NCI-H1092 treated with DMSO at 0.1 percent for 48 hours (cell line): ENCODE measurements around the gene CD9.

ENCODE experiments used
- DNase-seq: peaks from one replicate; lab custom pipeline; 2025; lab: John Stamatoyannopoulos, UW

The CD9 gene

DNA sequence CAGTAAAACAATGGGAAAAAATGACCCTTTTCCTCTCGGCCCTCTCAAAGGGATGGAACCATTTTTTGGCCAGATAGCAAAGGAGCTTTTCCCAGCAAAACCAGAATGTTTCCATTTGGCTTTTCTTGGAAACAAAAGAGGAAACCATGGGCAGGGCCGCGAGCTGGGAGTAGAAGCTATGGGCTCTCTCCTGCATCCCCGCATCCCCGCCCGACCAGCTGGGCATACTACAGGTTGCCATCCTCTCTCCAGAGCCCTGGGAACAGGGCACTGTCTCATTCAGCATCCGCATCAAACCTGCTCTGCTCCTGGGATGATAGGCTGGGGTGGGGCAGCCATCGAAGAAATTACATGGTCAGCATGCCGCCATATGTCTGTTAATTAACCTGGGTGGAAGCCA is 20.9 kb downstream of the CD9 start:
- DNase-seq: no peak

DNA sequence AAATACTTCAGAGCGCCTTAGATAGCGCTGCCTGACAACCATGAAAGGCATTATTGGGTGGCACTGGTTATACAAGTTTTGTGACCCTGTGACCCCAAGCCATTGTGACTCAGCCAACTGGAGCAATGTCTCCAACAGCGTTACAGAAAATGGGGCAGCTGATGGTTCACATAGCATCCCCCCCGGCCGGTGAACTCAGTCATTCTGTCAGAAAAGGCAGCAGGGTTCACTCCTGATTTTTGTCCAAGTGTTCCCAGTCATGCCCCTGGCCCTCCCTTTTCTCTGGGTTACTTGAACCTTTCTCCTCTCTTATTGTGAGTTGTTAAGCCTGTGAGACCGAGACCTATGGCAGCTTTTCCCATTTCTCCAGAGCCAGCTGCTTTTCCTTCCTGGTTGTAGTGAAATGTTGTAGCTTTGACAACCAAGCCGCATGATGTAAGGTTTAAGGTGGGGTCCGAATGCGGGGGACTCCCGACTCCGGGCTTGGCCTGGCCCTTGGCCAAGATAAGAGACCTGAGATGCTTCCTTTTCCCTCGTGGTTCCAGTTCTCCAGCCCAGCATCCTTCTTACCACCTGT is 22.0 kb downstream of the CD9 start:
- DNase-seq: no peak

DNA sequence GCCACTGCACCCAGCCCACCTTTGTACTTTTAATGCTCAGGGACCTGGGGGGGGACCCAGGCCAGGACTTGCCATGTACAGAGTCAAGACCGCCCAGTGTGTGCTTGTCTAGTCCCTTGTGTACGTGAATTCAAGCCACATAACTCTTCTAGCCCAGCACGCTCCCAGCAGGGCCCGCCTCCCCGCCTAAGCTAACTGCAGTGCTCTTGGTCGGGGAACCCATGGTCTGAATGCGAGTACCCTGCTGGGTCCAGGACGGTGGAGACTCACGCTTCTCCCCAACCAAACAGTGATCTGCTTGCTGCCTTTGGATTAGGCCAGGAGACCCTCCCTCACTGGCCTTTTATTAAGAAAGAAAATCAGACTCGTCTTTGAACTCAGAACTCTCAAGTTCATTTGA is 23.3 kb downstream of the CD9 start:
- DNase-seq: no peak

DNA sequence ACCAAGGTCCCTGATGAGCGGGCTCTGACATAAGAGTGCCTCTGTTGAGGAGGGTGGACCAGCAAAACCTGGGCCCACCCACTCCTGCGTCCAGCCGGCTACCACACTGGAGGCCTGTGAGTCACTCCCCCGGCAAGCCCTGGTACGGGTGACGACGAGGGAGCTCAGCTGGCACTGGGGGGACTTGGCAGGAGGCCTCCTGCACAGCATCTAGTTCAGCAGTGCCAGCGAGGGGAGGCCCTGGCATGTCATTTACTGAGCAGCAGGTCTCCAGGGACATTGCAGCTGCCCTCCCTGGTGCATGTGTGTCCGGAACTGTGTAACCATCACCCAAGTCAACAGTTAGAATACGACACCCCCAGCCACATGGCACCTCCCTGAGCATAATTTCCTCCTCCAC is 24.4 kb downstream of the CD9 start:
- DNase-seq: no peak

DNA sequence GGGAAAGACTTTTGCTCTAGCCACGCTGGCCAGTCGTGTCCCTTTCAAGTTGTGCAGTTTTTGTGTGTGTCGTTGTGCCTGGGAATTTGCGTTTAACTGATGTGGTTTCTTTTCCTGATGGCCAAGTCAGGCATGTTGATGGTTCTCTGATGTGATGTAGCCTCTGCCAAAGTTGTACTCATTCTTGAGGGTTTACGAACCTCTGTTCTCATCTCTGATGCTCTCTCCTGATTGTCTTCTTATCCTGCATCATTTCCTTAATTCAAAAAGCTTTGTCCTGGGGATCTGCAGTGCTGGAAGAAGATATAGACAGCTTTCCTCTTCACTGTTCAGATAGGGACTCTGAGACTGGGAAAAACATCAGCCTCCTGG is 25.4 kb downstream of the CD9 start:
- no peak for DNase-seq

DNA sequence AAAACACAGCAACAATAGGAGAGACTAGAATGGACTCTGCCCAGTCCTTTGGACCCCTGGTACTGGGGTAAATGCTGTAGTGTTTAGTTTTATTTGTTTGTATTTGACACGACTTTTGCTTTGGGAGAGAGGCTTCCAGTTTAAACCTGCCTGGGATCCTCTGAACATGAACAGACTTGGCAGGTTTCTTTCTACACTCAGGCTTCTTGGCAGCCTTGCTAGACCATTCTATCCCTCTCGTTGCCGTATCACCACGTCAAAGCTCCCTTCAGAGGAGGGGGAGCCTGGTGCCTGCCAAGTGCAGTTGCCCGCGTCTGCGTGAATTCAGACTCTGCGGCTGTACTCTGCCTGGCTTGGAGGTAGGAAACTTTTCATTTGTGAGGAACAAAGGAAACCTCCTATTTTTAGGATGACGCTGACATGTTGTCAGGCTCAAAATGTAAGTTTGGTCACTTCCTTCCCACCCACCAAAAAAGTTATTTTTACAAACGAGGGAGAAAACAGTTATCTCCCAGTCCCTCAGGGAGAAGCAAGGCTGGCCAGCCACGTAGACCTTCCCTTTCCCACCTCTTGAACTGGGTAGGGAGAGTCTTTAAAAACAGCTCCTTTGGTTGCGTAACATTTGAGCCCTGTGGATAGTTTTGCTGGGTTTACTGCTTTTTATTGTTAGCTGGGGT is 25.9 kb downstream of the CD9 start:
- no peak for DNase-seq

DNA sequence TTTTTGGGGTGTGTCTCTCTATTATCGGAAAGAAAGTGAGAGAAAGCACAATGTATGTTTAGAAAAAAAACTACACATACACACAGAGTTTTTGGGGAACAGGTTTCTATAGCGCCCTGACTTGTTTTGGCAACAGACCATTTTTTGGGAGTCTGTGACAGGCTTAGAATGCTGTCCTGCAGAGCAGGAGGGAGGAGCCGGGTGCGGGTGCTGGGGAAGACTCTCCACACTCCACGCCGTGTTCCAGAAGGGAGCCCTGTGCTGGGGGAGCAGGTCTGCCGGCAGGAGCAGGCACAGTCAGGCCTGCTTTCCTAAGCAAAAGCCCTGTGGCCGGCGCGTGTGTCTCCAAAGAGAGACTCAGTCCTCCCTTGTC is 26.5 kb downstream of the CD9 start:
- DNase-seq: no peak

DNA sequence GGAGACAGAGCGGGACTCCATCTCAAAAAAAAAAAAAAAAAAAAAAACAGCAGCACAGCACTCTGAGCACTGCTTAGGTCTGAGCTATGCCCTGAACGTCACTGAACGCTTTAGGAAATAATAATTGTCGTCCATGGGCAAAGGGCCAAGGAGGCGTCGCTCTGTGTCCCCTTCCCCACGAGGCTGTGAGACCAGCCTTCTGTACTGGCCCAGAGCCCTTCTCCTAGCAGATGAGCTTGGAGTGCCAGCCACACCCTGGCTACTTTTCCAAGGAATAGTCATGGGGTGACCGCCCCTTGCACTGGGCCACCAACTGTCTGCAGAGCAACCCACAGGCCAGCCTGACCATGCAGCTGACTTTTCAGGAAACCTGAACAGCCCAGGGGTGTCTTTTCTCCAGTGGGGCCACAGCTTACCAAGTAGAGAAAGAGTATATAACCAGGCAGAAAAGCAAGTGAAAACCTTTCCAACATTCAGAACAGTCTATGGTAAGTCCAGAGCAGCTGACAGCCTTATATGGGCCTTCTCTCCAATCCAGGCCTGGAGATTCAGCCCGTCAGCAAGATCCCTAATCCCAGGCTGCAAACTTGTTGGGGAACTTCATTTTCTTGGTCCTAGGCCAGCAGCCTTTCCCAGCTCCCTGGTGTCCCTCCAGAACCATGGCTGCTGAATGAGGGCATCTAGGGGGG is 28.5 kb downstream of the CD9 start:
- DNase-seq: no peak

DNA sequence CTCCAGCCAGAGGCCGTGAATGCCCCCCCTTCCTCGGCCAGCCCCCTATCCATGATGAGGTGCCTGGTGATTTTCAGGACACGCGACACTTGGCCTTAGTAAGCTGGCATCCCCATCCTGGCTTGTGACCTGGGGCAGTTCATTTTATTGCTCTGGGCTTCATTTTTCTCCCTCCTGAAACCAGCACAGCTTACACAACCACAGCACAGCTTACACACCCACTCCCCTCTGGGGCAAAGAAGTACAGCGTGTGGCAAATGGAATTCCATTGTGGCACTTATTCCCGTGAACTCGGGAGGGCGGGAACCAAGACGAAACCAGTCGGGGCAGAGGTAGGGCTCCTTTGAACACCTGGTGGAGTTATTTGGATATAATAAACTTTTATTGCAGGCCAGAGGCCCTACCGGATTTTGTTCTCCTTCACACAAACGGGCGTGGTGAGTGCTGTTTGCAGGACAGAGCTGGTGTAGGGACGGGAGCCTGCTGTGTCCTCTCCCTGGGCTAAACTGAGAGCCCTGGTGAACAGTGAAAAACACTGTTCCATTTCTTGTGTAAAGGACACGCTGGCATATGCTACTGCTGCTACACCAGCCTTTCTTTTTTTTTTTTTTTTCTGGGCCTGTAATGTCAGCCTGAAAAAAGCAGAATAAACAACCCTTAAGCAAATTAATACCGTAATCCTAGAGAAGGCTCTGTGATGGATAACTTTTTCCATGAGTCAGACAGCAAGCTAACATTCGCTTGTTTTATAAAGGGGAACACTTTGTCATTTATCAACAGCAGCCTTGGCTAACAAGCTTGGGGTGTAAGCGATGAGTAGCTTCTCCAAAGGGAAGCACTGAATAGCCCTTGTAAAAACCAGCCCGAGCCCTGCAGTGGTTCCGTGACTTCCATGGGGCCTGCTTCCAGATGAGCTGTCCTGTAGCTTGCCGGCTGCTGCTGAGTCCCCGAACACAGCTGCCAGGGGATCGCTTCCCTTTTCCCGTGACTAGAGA is 29.3 kb downstream of the CD9 start:
- no peak for DNase-seq

DNA sequence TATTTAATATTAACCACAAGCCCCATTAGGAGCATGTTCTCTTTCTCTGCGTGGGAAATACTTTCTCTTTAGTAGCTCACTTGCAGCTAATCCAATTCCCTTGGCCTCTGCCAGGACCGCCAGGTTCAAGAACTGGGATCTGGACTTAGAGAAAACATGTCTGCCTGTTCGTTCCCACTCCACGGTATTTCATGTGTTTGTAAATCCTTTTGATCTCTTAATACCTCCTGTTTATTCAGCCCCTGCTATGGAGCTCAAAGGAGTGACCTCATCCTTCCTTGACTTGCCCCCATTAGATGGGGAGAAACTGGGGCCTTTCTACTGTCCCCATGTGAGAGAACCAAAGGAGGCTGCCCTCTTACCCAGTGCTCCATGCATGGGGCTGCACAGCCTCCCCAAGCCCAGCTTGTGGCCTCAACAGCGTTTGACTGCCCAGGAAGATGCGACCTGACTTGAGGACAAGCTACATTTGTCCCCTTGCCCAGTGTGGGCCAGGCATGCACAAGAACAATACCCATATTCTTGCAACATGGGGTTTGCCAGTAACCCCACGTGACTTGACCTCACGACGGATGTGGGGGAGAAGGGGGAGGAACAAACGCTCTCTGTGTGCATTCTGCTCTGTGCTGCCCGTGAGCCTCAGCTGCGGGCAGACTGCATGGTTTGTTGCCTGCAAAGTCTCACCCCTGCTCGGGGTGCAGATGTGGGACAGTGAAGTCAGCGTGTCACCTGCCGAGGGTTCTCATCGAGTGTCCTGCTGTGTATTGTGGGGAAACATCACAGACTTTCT is 30.3 kb downstream of the CD9 start:
- no peak for DNase-seq

DNA sequence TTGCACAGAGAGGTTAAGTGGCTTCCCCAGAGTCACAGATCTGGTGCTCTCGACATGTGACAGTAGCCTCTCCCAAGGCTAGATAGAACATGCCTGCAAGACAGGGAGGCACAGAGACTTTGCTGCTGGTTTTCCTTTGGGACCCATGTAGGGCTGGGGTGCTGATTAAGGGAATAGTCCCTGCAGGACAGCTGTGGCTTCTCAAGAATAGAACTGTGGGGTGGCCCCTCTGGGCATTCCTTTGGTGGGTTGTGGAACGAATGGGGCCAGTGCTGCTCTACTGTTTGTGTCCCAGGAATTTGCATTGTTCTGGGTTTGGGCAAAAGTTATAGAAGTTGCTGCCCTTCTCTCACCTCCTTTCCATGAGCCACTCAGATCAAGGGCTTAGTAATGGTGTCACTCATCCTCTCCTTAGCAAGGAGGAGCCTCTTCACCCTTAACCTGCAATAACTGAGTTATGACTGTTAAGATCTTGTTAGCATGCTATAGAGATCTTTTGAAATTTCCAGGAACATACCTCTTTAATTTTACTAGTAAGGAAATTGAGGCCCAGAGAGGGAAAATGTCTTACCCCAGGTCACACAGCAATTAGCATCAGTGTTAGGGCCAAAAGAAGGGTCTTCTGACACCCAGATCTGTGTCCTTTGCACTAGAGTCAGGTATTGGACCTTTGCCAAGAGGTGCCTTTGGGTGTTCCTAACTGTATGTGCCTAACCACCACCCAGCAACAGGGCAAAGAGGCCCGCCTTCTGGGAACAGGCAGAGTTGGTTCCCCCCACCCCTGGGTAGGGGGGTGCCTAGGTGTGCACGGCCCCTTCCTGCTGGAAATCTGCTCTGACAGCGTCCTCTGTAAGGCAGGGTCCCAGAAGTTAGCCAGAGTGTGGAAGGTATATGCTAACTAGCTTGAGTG is 31.4 kb downstream of the CD9 start:
- no peak for DNase-seq

DNA sequence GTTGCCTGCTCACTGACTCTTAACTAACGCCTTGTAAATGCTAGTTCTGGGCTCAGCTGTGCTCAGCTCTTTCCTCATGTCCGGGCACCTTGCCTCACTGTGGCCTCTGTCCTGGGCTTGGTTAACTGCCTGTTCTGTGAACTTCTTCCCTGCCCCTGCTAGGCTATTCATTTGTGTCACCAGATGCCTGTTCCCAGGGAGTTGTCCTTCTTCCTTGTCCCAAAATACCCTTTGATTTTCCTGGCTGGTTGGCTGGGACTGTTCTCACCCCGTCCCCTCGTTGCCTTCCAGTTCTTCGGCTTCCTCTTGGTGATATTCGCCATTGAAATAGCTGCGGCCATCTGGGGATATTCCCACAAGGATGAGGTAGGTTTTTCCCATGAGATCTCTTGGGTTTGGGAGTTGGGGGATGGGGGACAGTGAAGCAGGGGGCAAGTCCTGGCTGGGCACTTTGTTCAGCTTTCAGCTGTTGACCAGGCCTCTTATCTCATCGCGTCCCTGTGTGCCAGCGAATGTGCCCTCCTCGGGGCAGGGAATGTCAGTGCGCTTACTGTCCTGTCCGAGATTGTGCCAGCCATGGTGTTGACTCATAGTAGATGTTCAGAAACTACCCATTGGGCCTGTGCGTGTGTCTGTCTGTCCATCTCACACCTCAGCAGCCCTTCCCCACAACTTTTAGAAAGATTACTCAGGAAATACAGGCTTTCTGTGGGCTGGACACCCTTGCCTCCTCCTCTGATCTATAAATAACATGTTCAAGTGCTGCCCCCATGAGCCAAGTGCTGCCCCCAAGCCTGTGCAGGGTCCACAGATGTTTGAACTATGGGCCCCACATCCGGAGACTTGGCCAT is 33.1 kb downstream of the CD9 start:
- DNase-seq: no peak

DNA sequence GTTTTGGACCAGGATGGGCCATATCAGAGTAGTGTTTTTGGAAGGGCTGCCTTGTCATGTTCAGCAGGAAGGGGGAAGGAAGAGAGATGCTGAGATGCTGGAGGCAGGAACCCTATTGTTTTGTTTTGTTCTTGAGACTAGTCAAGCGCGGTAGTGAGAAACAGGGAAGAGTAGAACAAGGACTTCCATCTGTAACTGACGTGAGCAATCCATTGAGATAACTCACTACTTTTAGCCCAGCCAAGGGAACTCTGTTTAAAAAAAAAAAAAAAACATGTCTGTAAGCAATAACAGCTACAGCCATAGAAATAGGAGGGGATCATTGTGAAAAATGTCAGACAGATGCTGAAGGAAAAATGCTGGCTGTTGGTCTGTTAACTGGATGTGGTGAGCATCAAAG is 34.0 kb downstream of the CD9 start:
- DNase-seq: no peak

DNA sequence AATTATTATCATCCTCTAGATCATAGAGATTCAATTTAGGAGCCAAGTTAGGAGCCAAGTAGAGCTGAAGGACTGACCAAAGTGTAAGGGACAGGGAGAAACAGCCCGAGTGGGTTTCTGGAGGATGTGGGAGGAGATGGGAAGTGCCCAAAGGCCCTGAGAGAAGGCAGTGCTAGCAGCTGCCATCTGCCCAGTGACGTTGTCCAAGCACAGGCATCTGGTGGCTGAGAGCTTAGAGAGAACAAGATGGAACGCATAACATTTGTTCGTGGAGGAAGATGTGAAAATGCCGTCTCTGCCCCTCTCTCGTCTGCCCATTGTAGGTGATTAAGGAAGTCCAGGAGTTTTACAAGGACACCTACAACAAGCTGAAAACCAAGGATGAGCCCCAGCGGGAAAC is 34.7 kb downstream of the CD9 start:
- no peak for DNase-seq

DNA sequence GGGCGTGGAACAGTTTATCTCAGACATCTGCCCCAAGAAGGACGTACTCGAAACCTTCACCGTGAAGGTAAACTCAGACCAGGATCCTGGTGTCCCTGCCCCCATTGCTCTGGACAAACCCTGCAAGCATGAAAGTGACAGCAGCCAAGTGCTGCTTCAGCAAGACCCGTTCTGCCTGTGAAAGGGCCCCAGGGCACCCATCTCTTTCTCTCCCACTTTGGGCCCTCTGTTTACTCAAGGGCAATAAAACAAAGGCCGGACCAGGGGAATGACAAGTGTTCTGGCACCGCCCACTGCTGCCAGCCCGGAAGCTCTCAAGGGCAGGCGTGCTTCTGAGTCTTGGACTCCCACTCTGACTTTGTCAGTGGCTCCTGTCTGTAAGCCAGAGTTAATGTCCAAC is 35.3 kb downstream of the CD9 start:
- no peak for DNase-seq

DNA sequence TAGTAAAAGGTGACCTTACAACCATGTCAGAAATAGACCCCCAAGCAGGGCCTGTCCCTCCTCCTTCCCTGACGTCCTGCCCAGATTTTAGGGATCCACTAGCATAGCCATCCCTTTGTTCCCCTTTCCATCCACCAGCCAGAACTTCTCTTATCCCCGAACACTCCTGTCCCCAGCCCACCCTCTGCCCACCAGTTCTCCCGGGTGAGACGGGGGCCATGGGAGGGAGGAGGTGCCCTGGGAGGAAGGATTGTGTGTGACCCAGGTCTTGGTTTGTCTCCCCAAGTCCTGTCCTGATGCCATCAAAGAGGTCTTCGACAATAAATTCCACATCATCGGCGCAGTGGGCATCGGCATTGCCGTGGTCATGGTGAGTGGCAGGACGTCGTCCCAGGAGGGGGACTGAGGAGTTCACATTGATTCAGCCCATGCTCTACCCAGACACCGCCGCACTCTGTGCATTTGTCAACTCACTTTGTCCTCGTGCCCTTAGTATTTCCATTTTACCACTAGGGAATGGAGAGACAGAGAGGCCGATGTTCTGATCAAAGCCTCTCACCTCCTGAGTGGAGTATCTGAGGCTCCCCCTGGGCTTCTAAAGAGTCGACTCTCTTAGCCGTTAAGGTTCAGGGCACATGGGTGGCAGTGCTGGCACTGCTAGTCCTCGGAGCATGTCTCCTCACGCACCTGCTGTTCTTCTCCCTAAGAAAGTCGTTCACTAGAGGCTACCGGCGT is 35.9 kb downstream of the CD9 start:
- DNase-seq: no peak

DNA sequence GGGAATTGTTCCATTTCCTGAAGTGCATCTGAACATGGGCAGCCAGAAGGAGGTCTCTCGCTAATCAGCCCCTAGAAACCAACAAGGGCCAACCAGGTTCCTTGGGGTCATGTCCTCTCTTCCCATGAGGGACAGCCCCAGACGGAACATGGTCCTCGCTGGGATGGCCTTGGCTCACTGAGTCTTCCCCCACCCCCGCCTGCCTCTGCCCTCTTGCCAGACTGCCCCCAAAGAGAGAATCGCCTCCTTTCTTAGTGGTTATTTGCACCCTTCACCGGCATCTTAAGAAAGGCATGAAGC is 36.4 kb downstream of the CD9 start:
- no peak for DNase-seq

DNA sequence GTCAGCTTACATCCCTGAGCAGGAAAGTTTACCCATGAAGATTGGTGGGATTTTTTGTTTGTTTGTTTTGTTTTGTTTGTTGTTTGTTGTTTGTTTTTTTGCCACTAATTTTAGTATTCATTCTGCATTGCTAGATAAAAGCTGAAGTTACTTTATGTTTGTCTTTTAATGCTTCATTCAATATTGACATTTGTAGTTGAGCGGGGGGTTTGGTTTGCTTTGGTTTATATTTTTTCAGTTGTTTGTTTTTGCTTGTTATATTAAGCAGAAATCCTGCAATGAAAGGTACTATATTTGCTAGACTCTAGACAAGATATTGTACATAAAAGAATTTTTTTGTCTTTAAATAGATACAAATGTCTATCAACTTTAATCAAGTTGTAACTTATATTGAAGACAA is 37.6 kb downstream of the CD9 start:
- DNase-seq: no peak

DNA sequence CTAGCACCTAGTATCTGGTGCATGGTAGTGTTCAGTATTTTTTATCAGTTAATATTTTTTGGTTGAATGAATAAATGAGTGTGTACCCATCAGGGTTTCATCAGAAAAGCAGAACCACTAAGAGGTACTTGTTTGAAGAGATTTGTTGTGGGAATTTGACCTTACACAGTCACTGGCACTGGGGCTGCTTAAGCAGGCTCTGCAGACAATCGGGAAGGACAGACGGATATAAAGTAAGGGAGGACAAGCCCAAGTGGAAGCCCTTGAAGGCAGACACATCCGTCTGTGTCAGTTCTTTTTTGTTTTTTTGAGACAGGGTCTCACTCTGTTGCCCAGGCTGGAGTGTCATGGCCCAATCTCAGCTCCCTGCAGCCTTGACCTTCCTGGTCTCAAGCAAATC is 38.7 kb downstream of the CD9 start:
- DNase-seq: no peak
